A549 (cell line): ENCODE results near the gene ERH.

Source experiments
- CEBPB ChIP-seq, 2 experiments: fragments of >200 bp in 1 of 2; sonication (Bioruptor Twin) in 1 of 2; formaldehyde crosslinking in 1 of 2; IDR thresholded peaks; 2 replicates each; pipeline ENCODE4 v1.6.1; 2012 to 2016
- CHD2 ChIP-seq: fragments of 150-350 bp; IDR thresholded peaks from 2 replicates; pipeline ENCODE4 v1.6.1; 2014; ENCODE audit warnings: low read length; ENCODE audit not compliant: partially characterized antibody
- CTCF ChIP-seq: fragments of >200 bp; sonication (Bioruptor Twin); formaldehyde crosslinking; IDR thresholded peaks from 3 replicates; pipeline ENCODE4 v1.5.1; 2016
- EP300 ChIP-seq, 2 experiments: fragments of >200 bp; sonication (Bioruptor Twin); formaldehyde crosslinking; IDR thresholded peaks; 2 replicates in 1 of 2; 3 replicates in 1 of 2; pipeline ENCODE4 v1.6.1; 2016 to 2017
- JUN ChIP-seq, 2 experiments: fragments of >200 bp; sonication (Bioruptor Twin); formaldehyde crosslinking; IDR thresholded peaks; 2 replicates in 1 of 2; 3 replicates in 1 of 2; pipeline ENCODE4 v1.6.1; 2016 to 2017
- PBX3 ChIP-seq: IDR thresholded peaks from 2 replicates; pipeline ENCODE4 v1.6.1; 2012
- POLR2A ChIP-seq: IDR thresholded peaks from 2 replicates; pipeline ENCODE4 v1.6.1; 2012; ENCODE audit warnings: mild to moderate bottlenecking, low read length
- POLR2AphosphoS2 ChIP-seq: conservative IDR thresholded peaks from 2 replicates; pipeline ENCODE4 v1.6.1; 2012; ENCODE audit warnings: low read length, improper control_type of control experiment, inconsistent platforms
- REST ChIP-seq: fragments of 200-600 bp; sonication (generic); IDR thresholded peaks from 2 replicates; pipeline ENCODE4 v1.6.1; 2016; ENCODE audit warnings: antibody characterized with exemption, mild to moderate bottlenecking, moderate library complexity
- RFX5 ChIP-seq: fragments of 450-650 bp; IDR thresholded peaks from 2 replicates; pipeline ENCODE4 v1.7.1; 2014; ENCODE audit warnings: antibody characterized with exemption, mild to moderate bottlenecking, moderate library complexity
- SMC3 ChIP-seq: fragments of >200 bp; sonication (Bioruptor Twin); formaldehyde crosslinking; IDR thresholded peaks from 3 replicates; pipeline ENCODE4 v1.6.1; 2018; ENCODE audit warnings: inconsistent platforms
- SREBF2 ChIP-seq: fragments of 450-650 bp; IDR thresholded peaks from 2 replicates; pipeline ENCODE4 v1.6.1; 2014; ENCODE audit warnings: mild to moderate bottlenecking, moderate library complexity

GRCh38 chr14:69427596-69427995 lies 29.5 kb upstream of the ERH start:
- no peak for TF ChIP-seq JUN (IDR thresholded peaks at IDR 0.05)
- TF ChIP-seq REST = no peak
- TF ChIP-seq POLR2A = no peak
- TF ChIP-seq CTCF = no peak
- TF ChIP-seq POLR2AphosphoS2 = no peak
- no peak for TF ChIP-seq CHD2
- no peak for TF ChIP-seq RFX5
- TF ChIP-seq EP300 (IDR thresholded peaks at IDR 0.05) = no peak
- no peak for TF ChIP-seq CEBPB (IDR thresholded peaks at IDR 0.05)
- no peak for TF ChIP-seq SREBF2
- TF ChIP-seq PBX3 = no peak
- no peak for TF ChIP-seq SMC3
